Vagina (tissue), 2 donors: ENCODE measurements around the gene ANK2.

Experiments
- CTCF ChIP-seq, 3 experiments: fragments of 450-650 bp in 2 of 3; fragments of 200-600 bp in 1 of 3; sonication (generic) in 1 of 3; IDR thresholded peaks; one replicate each; pipeline ENCODE4 v1.5.1; 2017 to 2019; ENCODE audit warnings: antibody characterized with exemption in 3 of 3, mild to moderate bottlenecking in 2 of 3, moderate library complexity in 2 of 3
- POLR2A ChIP-seq, 2 donors: fragments of 450-650 bp; IDR thresholded peaks; one replicate each; pipeline ENCODE4 v1.6.1; 2017; ENCODE audit warnings: antibody characterized with exemption in 2 of 2, mild to moderate bottlenecking in 2 of 2, moderate library complexity in 2 of 2

GRCh38 chr4:113302051-113302450 lies 252.6 kb downstream of the ANK2 start:
- TF ChIP-seq CTCF (IDR thresholded peaks at IDR 0.05) (no peak), POLR2A (IDR thresholded peaks at IDR 0.05) (no peak)
